H1 (cell line): ENCODE measurements around the gene DNASE2B. TPM values are rescaled to one million over a fixed set of nuclear protein-coding genes. Genes with fewer than 3 reads are reported as not detected.
A peak's percentile ranks its signal among the peaks of the same experiment; 100 is the strongest.

ENCODE experiments used
- CTCF ChIA-PET: fragments of 300-600 bp; sonication (Branson Sonifier 250); formaldehyde crosslinking; loops from one replicate; lab custom pipeline; 2021; ENCODE audit not compliant: partially characterized antibody; lab: Charles Lee
- POLR2A ChIA-PET: fragments of 300-600 bp; sonication (Branson Sonifier 250); formaldehyde crosslinking; loops from one replicate; lab custom pipeline; 2021; ENCODE audit warnings: inconsistent platforms; ENCODE audit not compliant: partially characterized antibody; lab: Charles Lee
- DNase-seq, 2 experiments: peaks; one replicate each; pipeline versions ENCODE4 v3.0.0 to v3.0.0-alpha.2; 2010 to 2022; ENCODE audit warnings: low spot score in 2 of 2, low read depth in 1 of 2, mixed read lengths in 1 of 2
- FAIRE-seq: peaks from 2 replicates; lab custom pipeline; 2011; peaks lifted over from hg19 to GRCh38; lab: Jason Lieb, UNC
- H2AFZ ChIP-seq: 2 replicates; pipeline ENCODE4 v1.8.1; 2012; ENCODE audit warnings: low read length, inconsistent platforms
- H2AK5ac ChIP-seq: 2 replicates; pipeline ENCODE4 v1.6.1; 2013; ENCODE audit warnings: low read depth, low read length
- H2BK120ac ChIP-seq: replicated peaks from 2 replicates; pipeline ENCODE3; 2013; ENCODE audit warnings: low read depth, low read length, inconsistent platforms
- H2BK12ac ChIP-seq: 2 replicates; pipeline ENCODE4 v1.6.1; 2013; ENCODE audit warnings: low read depth, low read length
- H2BK15ac ChIP-seq: 2 replicates; pipeline ENCODE4 v1.6.1; 2013; ENCODE audit warnings: low read length
- H2BK20ac ChIP-seq: 2 replicates; pipeline ENCODE4 v1.6.1; 2013; ENCODE audit warnings: low read length
- H2BK5ac ChIP-seq: 2 replicates; pipeline ENCODE4 v1.6.1; 2013; ENCODE audit warnings: low read depth, low read length
- H3K14ac ChIP-seq: 2 replicates; pipeline ENCODE4 v1.6.1; 2013; ENCODE audit warnings: inconsistent platforms; ENCODE audit not compliant: insufficient read length
- H3K18ac ChIP-seq: 2 replicates; pipeline ENCODE4 v1.6.1; 2013; ENCODE audit warnings: low read length; ENCODE audit errors: extremely low read depth
- H3K23ac ChIP-seq: 2 replicates; pipeline ENCODE4 v1.6.1; 2013; ENCODE audit warnings: inconsistent platforms; ENCODE audit not compliant: insufficient read length
- H3K23me2 ChIP-seq: 2 replicates; pipeline ENCODE4 v1.6.1; 2013; ENCODE audit warnings: low read depth, low read length
- H3K27ac ChIP-seq: 2 replicates; pipeline ENCODE4 v1.6.1; 2011; ENCODE audit warnings: low read depth, low read length, inconsistent platforms
- H3K27me3 ChIP-seq, 4 experiments: replicated peaks in 1 of 4; 1 replicate in 1 of 4; 2 replicates in 3 of 4; pipeline versions ENCODE4 v1.6.1 to v1.8.1; 2011 to 2013; ENCODE audit warnings: low read length in 3 of 4, mild to moderate bottlenecking in 3 of 4, inconsistent platforms in 2 of 4, mixed read lengths in 2 of 4, moderate library complexity in 1 of 4; ENCODE audit not compliant: control insufficient read depth in 3 of 4, insufficient read depth in 3 of 4; ENCODE audit errors: extremely low read depth in 1 of 4
- H3K36me3 ChIP-seq, 4 experiments: 2 replicates each; pipeline versions ENCODE4 v1.6.1 to v1.8.1; 2011 to 2013; ENCODE audit warnings: mild to moderate bottlenecking in 4 of 4, low read length in 3 of 4, moderate library complexity in 2 of 4, control low read depth in 1 of 4, inconsistent platforms in 1 of 4; ENCODE audit not compliant: insufficient read depth in 4 of 4, control insufficient read depth in 2 of 4
- H3K4ac ChIP-seq: replicated peaks from 2 replicates; pipeline ENCODE3; 2013; ENCODE audit warnings: low read length, low read depth, mixed read lengths, inconsistent platforms; ENCODE audit not compliant: insufficient read length
- H3K4me1 ChIP-seq, 4 experiments: replicated peaks in 1 of 4; 1 replicate in 1 of 4; 2 replicates in 3 of 4; pipeline versions ENCODE4 v1.6.1 to v1.8.1; 2011 to 2013; ENCODE audit warnings: low read length in 3 of 4, inconsistent platforms in 2 of 4, mixed read lengths in 1 of 4; ENCODE audit not compliant: insufficient read depth in 4 of 4, control insufficient read depth in 3 of 4
- H3K4me2 ChIP-seq, 2 experiments: 2 replicates each; pipeline versions ENCODE4 v1.6.1 to v1.8.1; 2011 to 2013; ENCODE audit warnings: low read depth in 2 of 2, low read length in 2 of 2, control low read depth in 1 of 2, inconsistent platforms in 1 of 2, mild to moderate bottlenecking in 1 of 2; ENCODE audit not compliant: insufficient read depth in 1 of 2
- H3K4me3 ChIP-seq, 4 experiments: fragments of 200-600, 300-600 bp in 1 of 4; sonication (generic), shearing (Covaris generic), sonication (Bioruptor Twin) in 1 of 4; 2 replicates each; pipeline versions ENCODE4 v1.5.1 to v1.8.1; 2011 to 2016; ENCODE audit warnings: low read length in 4 of 4, low read depth in 3 of 4, control low read depth in 2 of 4, inconsistent platforms in 2 of 4, mild to moderate bottlenecking in 2 of 4, mixed read lengths in 1 of 4, moderate library complexity in 1 of 4; ENCODE audit not compliant: insufficient read depth in 2 of 4; ENCODE audit errors: extremely low read depth in 1 of 4
- H3K56ac ChIP-seq: replicated peaks from 2 replicates; pipeline ENCODE3; 2013; ENCODE audit warnings: low read depth, mild to moderate bottlenecking, mixed read lengths, low read length, inconsistent platforms; ENCODE audit not compliant: insufficient read length
- H3K79me1 ChIP-seq: 2 replicates; pipeline ENCODE4 v1.6.1; 2013; ENCODE audit warnings: low read depth, low read length, control low read depth
- H3K79me2 ChIP-seq, 2 experiments: 2 replicates each; pipeline versions ENCODE4 v1.6.1 to v1.8.1; 2012 to 2013; ENCODE audit warnings: low read length in 2 of 2, mild to moderate bottlenecking in 2 of 2, inconsistent platforms in 1 of 2; ENCODE audit not compliant: insufficient read depth in 2 of 2, control insufficient read depth in 1 of 2
- H3K9ac ChIP-seq, 4 experiments: replicated peaks in 1 of 4; 1 replicate in 1 of 4; 2 replicates in 3 of 4; pipeline versions ENCODE4 v1.6.1 to v1.8.1; 2011 to 2013; ENCODE audit warnings: low read depth in 3 of 4, low read length in 3 of 4, control low read depth in 2 of 4, mild to moderate bottlenecking in 2 of 4, moderate library complexity in 2 of 4, inconsistent platforms in 1 of 4; ENCODE audit errors: extremely low read depth in 1 of 4
- H3K9me3 ChIP-seq, 2 experiments: 2 replicates each; pipeline versions ENCODE4 v1.6.1 to v1.8.1; 2012 to 2013; ENCODE audit warnings: mild to moderate bottlenecking in 2 of 2, moderate library complexity in 2 of 2, control low read depth in 1 of 2, inconsistent platforms in 1 of 2, low read depth in 1 of 2, low read length in 1 of 2, mixed read lengths in 1 of 2; ENCODE audit not compliant: insufficient read depth in 2 of 2
- H4K20me1 ChIP-seq, 2 experiments: replicated peaks in 1 of 2; 2 replicates each; pipeline versions ENCODE3 to v1.8.1; 2011 to 2013; ENCODE audit warnings: inconsistent platforms in 2 of 2, low read length in 2 of 2, mild to moderate bottlenecking in 1 of 2; ENCODE audit not compliant: insufficient read depth in 2 of 2, control insufficient read depth in 1 of 2
- H4K5ac ChIP-seq: 2 replicates; pipeline ENCODE4 v1.6.1; 2013; ENCODE audit warnings: low read length, low read depth, mixed read lengths, inconsistent platforms; ENCODE audit not compliant: insufficient read length
- H4K8ac ChIP-seq: 2 replicates; pipeline ENCODE4 v1.8.0; 2013; ENCODE audit warnings: mild to moderate bottlenecking, moderate library complexity, low read length, inconsistent platforms; ENCODE audit not compliant: insufficient read depth; ENCODE audit errors: extremely low read depth
- H4K91ac ChIP-seq: replicated peaks from 2 replicates; pipeline ENCODE3; 2013; ENCODE audit warnings: low read length, mixed read lengths, inconsistent platforms; ENCODE audit not compliant: insufficient read length
- BRCA1 ChIP-seq: IDR thresholded peaks from 2 replicates; pipeline ENCODE4 v1.6.1; 2012; ENCODE audit warnings: low read depth, low read length, improper control_type of control experiment
- CBX8 ChIP-seq: fragments of 300-800, 300-1000 bp; sonication (generic); IDR thresholded peaks from 2 replicates; pipeline ENCODE4 v1.7.1; 2016; ENCODE audit warnings: low read depth, low read length, borderline replicate concordance
- CEBPB ChIP-seq: IDR thresholded peaks from 2 replicates; pipeline ENCODE4 v1.6.1; 2012; ENCODE audit warnings: low read depth, low read length
- CREB1 ChIP-seq: IDR thresholded peaks from 2 replicates; pipeline ENCODE4 v1.6.1; 2012; ENCODE audit warnings: inconsistent platforms
- FOSL1 ChIP-seq: IDR thresholded peaks from 2 replicates; pipeline ENCODE4 v1.6.1; 2011; ENCODE audit warnings: mild to moderate bottlenecking, low read depth, low read length, moderate library complexity; ENCODE audit not compliant: insufficient read depth
- HDAC2 ChIP-seq, 2 experiments: fragments of 300-600 bp in 1 of 2; sonication (generic) in 1 of 2; IDR thresholded peaks; 2 replicates each; pipeline ENCODE4 v1.6.1; 2011 to 2012; ENCODE audit warnings: low read depth in 2 of 2, low read length in 2 of 2, mild to moderate bottlenecking in 2 of 2, moderate library complexity in 2 of 2, borderline replicate concordance in 1 of 2, inconsistent platforms in 1 of 2
- KDM5A ChIP-seq: fragments of 200-600 bp; IDR thresholded peaks from 2 replicates; pipeline ENCODE4 v1.7.1; 2012; ENCODE audit warnings: mild to moderate bottlenecking, low read length, inconsistent platforms, mixed read lengths
- NANOG ChIP-seq: IDR thresholded peaks from 2 replicates; pipeline ENCODE4 v1.6.1; 2011; ENCODE audit warnings: low read length, low read depth, mild to moderate bottlenecking, inconsistent platforms; ENCODE audit not compliant: insufficient read depth, poor library complexity, severe bottlenecking
- PHF8 ChIP-seq: fragments of 200-600 bp; sonication (generic); conservative IDR thresholded peaks from 2 replicates; pipeline ENCODE4 v1.7.1; 2012; ENCODE audit warnings: low read depth, mild to moderate bottlenecking, inconsistent platforms, low read length, moderate library complexity
- POLR2A ChIP-seq, 2 experiments: IDR thresholded peaks; 1 replicate in 1 of 2; 2 replicates in 1 of 2; pipeline ENCODE4 v1.6.1; 2011; ENCODE audit warnings: low read depth in 2 of 2, low read length in 2 of 2, mild to moderate bottlenecking in 2 of 2; ENCODE audit errors: control extremely low read depth in 1 of 2
- SAP30 ChIP-seq: fragments of 300-600 bp; sonication (generic); IDR thresholded peaks from 2 replicates; pipeline ENCODE4 v1.7.1; 2012; ENCODE audit warnings: low read length, moderate library complexity, mild to moderate bottlenecking, inconsistent platforms; ENCODE audit not compliant: insufficient read depth, insufficient replicate concordance
- WGBS, 2 experiments: shearing (Covaris generic) in 1 of 2; methylation state at CpG; one replicate each; pipeline versions ENCODE4 v1.1.6 to v1.1.7; 2013 to 2015; ENCODE audit warnings: low lambda C conversion rate in 2 of 2, mixed read lengths in 2 of 2, inconsistent platforms in 1 of 2, low coverage in 1 of 2, missing lambda C conversion rate in 1 of 2; ENCODE audit not compliant: insufficient replicate concordance in 2 of 2, insufficient coverage in 1 of 2, insufficient read length in 1 of 2; ENCODE audit errors: extremely low coverage in 1 of 2, missing lambda C conversion rate in 1 of 2; 5-methylcytosine and 5-hydroxymethylcytosine counted together
- polyA plus RNA-seq, 7 experiments: library from polyadenylated mRNA; depleted of rRNA in 3 of 7; stranded (reverse) in 5 of 7; unstranded in 2 of 7; fragments of >200 nt in 5 of 7; fragments of 200-250 nt in 2 of 7; gene quantifications; 1 replicate in 5 of 7; 2 replicates in 1 of 7; 4 replicates in 1 of 7; pipeline versions ENCODE4 v1.2.1 to v1.2.3, GENCODE V29; 2011 to 2013; ENCODE audit warnings: missing spikeins in 2 of 7, mixed read lengths in 2 of 7
- total RNA-seq: library from RNA; stranded (reverse); fragmentation: NEBNext Ultra II Directional; extraction: Animal tissue kit (Norgen Biotek cat#: 25700); gene quantifications from 2 replicates; pipeline ENCODE4 v1.2.1, GENCODE V29; 2021

DNASE2B gene
- total and polyA plus RNA-seq, 2 of the 8 experiments (the other 6 are each of a cell fraction or from before 2014, with no cell fraction given) = not detected

GRCh38 chr1:84434081-84434769 is 35.9 kb downstream of the DNASE2B start:
- Histone ChIP-seq H3K79me1 (no peaks in the 10 kb centered on the region), H3K4me2 (no peak overlapping the region), H3K9me3 (peaks cover 0 to 2% of the 10 kb centered on the region in 2 experiments; a peak in 1 of 4 replicates), H4K5ac (no peak overlapping the region), H2AFZ (peak overlapping the region; percentile 57; the same call in 1 of the 2 replicates), H2BK15ac (no peak overlapping the region), H3K9ac (no peak overlapping the region), H2BK5ac (no peak overlapping the region), H4K91ac (no peak overlapping the region), H3K4me3 (no peak overlapping the region), H3K23me2 (no peaks in the 10 kb centered on the region), H3K18ac (no peak overlapping the region), H3K23ac (no peak overlapping the region), H3K27ac (no peak overlapping the region), H3K14ac (no peak overlapping the region), H3K36me3 (no peaks in the 10 kb centered on the region), H2BK20ac (no peak overlapping the region), H3K4me1 (peaks cover 0 to 4% (median 0%) of the 10 kb centered on the region in 4 experiments; a peak in 3 of 7 replicates), H2AK5ac (no peak overlapping the region), H4K20me1 (no peaks in the 10 kb centered on the region), H3K79me2 (no peaks in the 10 kb centered on the region), H4K8ac (no peak overlapping the region), H3K56ac (no peak overlapping the region), H3K27me3 (no peaks in the 10 kb centered on the region), H2BK120ac (no peak overlapping the region), H3K4ac (no peak overlapping the region), H2BK12ac (no peak overlapping the region)
- DNase-seq = no peak
- ChIA-PET POLR2A (interaction anchor here (0.6 kb wide), 1 partner anchor 640 kb away, joined by 3 read pairs; no protein-coding TSS in a partner anchor), CTCF (interaction anchor here (0.6 to 4.0 kb wide), 19 partner anchors 11 to 502 kb away, joined by 3 to 18 read pairs (median 4); partner anchors contain the start of gene PRKACB)
- no peak for TF ChIP-seq CEBPB
- TF ChIP-seq NANOG = no peak
- no peak for TF ChIP-seq PHF8
- TF ChIP-seq POLR2A (IDR thresholded peaks at IDR 0.05; ENCODE audit: control extremely low read depth in 1 of 2, low read depth in 2 of 2, low read length in 2 of 2) = no peak
- TF ChIP-seq KDM5A = no peak
- no peak for TF ChIP-seq BRCA1
- no peak for TF ChIP-seq CREB1
- TF ChIP-seq SAP30 = no peak
- no peak for TF ChIP-seq FOSL1
- TF ChIP-seq HDAC2 (IDR thresholded peaks at IDR 0.05; ENCODE audit: borderline replicate concordance in 1 of 2, low read depth in 2 of 2, low read length in 2 of 2) = no peak
- TF ChIP-seq CBX8 = no peak
- WGBS, 2 experiments = 92% methylated on average over 5 of the region's 6 CpGs; no CpG with 5 or more reads in 1 of the 2 experiments
- FAIRE-seq = no peak
